CD14-positive monocyte (primary cell): Measurements from ENCODE around the gene DBX2. TPM values are rescaled to one million over a fixed set of nuclear protein-coding genes. Genes with fewer than 3 reads are reported as not detected.

Experiments used
- DNase-seq, 3 donors: peaks; one replicate each; pipeline ENCODE4 v3.0.0-alpha.2; 2011 to 2022
- H2AFZ ChIP-seq: 2 replicates; pipeline ENCODE4 v1.6.0; 2012; ENCODE audit warnings: mild to moderate bottlenecking, low read depth, low read length, inconsistent platforms; ENCODE audit not compliant: insufficient read depth, poor library complexity, severe bottlenecking
- H3K27ac ChIP-seq, 2 donors: 1 replicate in 1 of 2; 2 replicates in 1 of 2; pipeline ENCODE4 v1.5.1; 2012 to 2013; ENCODE audit warnings: low read length in 2 of 2, control low read depth in 1 of 2, inconsistent platforms in 1 of 2, low read depth in 1 of 2, mild to moderate bottlenecking in 1 of 2
- H3K27me3 ChIP-seq, 2 donors: one replicate each; pipeline versions ENCODE4 v1.6.0 to v1.6.1; 2011 to 2013; ENCODE audit warnings: low read length in 2 of 2; ENCODE audit not compliant: control insufficient read depth in 2 of 2, insufficient read depth in 2 of 2
- H3K36me3 ChIP-seq, 2 donors: replicated peaks in 1 of 2; 1 replicate in 1 of 2; 2 replicates in 1 of 2; pipeline versions ENCODE4 v1.5.1 to v1.6.1; 2012 to 2013; ENCODE audit warnings: low read length in 2 of 2, control low read depth in 1 of 2, inconsistent platforms in 1 of 2, mild to moderate bottlenecking in 1 of 2; ENCODE audit not compliant: insufficient read depth in 2 of 2, control insufficient read depth in 1 of 2
- H3K4me1 ChIP-seq, 2 donors: 1 replicate in 1 of 2; 2 replicates in 1 of 2; pipeline versions ENCODE4 v1.5.1 to v1.6.1; 2012 to 2013; ENCODE audit warnings: low read length in 2 of 2, control low read depth in 1 of 2, inconsistent platforms in 1 of 2, mild to moderate bottlenecking in 1 of 2, moderate library complexity in 1 of 2; ENCODE audit not compliant: insufficient read depth in 2 of 2, control insufficient read depth in 1 of 2
- H3K4me2 ChIP-seq: replicated peaks from 2 replicates; pipeline ENCODE3; 2012; ENCODE audit warnings: low read length, moderate library complexity, mild to moderate bottlenecking; ENCODE audit not compliant: poor library complexity, severe bottlenecking; ENCODE audit errors: extremely low read depth
- H3K4me3 ChIP-seq, 3 experiments: fragments of 200-600 bp in 1 of 3; sonication (generic) in 1 of 3; replicated peaks in 1 of 3; 1 replicate in 2 of 3; 2 replicates in 1 of 3; pipeline ENCODE4 v1.5.1; 2011 to 2013; ENCODE audit warnings: low read length in 3 of 3, mild to moderate bottlenecking in 3 of 3, control low read depth in 2 of 3, low read depth in 2 of 3, inconsistent platforms in 1 of 3, moderate library complexity in 1 of 3
- H3K79me2 ChIP-seq: 2 replicates; pipeline ENCODE4 v1.6.0; 2012; ENCODE audit warnings: mild to moderate bottlenecking, control low read depth, inconsistent platforms, low read length, moderate library complexity; ENCODE audit not compliant: insufficient read depth
- H3K9ac ChIP-seq: 2 replicates; pipeline ENCODE4 v1.6.0; 2017; ENCODE audit warnings: low read length, mild to moderate bottlenecking; ENCODE audit not compliant: insufficient read depth, poor library complexity, severe bottlenecking
- H3K9me3 ChIP-seq, 2 donors: replicated peaks in 1 of 2; 1 replicate in 1 of 2; 2 replicates in 1 of 2; pipeline versions ENCODE4 v1.5.1 to v1.6.1; 2012 to 2013; ENCODE audit warnings: low read length in 2 of 2, control low read depth in 1 of 2; ENCODE audit not compliant: control insufficient read depth in 1 of 2, insufficient read depth in 1 of 2
- H4K20me1 ChIP-seq: 2 replicates; pipeline ENCODE4 v1.6.0; 2012; ENCODE audit warnings: mild to moderate bottlenecking, low read length, control low read depth, moderate library complexity; ENCODE audit not compliant: insufficient read depth
- H3K27ac Mint-ChIP-seq, 7 donors: one replicate each; pipeline ENCODE4 v1.8.0; 2020; ENCODE audit warnings: mild to moderate bottlenecking in 7 of 7, mixed read lengths in 7 of 7, moderate library complexity in 6 of 7, inconsistent platforms in 2 of 7
- H3K27me3 Mint-ChIP-seq, 3 donors: one replicate each; pipeline ENCODE4 v1.8.0; 2021 to 2022; ENCODE audit warnings: low read depth in 3 of 3, mild to moderate bottlenecking in 3 of 3, mixed read lengths in 3 of 3, moderate library complexity in 3 of 3, inconsistent platforms in 1 of 3
- H3K36me3 Mint-ChIP-seq, 2 donors: one replicate each; pipeline ENCODE4 v1.8.0; 2020; ENCODE audit warnings: mixed read lengths in 2 of 2, inconsistent platforms in 1 of 2, mild to moderate bottlenecking in 1 of 2
- H3K4me1 Mint-ChIP-seq: one replicate; pipeline ENCODE4 v1.8.0; 2020; ENCODE audit warnings: mild to moderate bottlenecking, mixed read lengths
- H3K4me3 Mint-ChIP-seq, 2 donors: one replicate each; pipeline ENCODE4 v1.8.0; 2020; ENCODE audit warnings: mild to moderate bottlenecking in 2 of 2, mixed read lengths in 2 of 2, moderate library complexity in 1 of 2
- H3K9me3 Mint-ChIP-seq, 7 donors: one replicate each; pipeline ENCODE4 v1.8.0; 2020 to 2022; ENCODE audit warnings: mixed read lengths in 7 of 7, mild to moderate bottlenecking in 6 of 7, moderate library complexity in 6 of 7, inconsistent platforms in 2 of 7
- WGBS: methylation state at CpG from one replicate; pipeline ENCODE4 v1.1.5; 2013; ENCODE audit warnings: missing lambda C conversion rate; ENCODE audit not compliant: insufficient coverage; 5-methylcytosine and 5-hydroxymethylcytosine counted together
- intact Hi-C, 2 donors: fragments of 100-400 bp; cut with micrococcal nuclease; formaldehyde crosslinking; loops; one replicate each; pipeline versions ENCODE4 v1.15.0 to v1.15.1; 2023
- polyA plus RNA-seq, 3 donors: library from polyadenylated mRNA; depleted of rRNA in 1 of 3; unstranded in 2 of 3; stranded (reverse) in 1 of 3; fragments of 300-500 nt in 2 of 3; fragments of >200 nt in 1 of 3; fragmentation: Illumina TruSeq in 2 of 3; gene quantifications; 1 replicate in 2 of 3; 2 replicates in 1 of 3; pipeline ENCODE4 v1.2.3, GENCODE V29; 2012 to 2021
- TF ChIP-seq, protein P1 (sequence below): fragments of 200-600 bp; IDR thresholded peaks from one replicate; pipeline ENCODE4 v1.8.0; 2022; ENCODE audit warnings: antibody characterized with exemption, mild to moderate bottlenecking

DBX2 gene
- polyA plus RNA-seq, 3 donors: not detected

DNA sequence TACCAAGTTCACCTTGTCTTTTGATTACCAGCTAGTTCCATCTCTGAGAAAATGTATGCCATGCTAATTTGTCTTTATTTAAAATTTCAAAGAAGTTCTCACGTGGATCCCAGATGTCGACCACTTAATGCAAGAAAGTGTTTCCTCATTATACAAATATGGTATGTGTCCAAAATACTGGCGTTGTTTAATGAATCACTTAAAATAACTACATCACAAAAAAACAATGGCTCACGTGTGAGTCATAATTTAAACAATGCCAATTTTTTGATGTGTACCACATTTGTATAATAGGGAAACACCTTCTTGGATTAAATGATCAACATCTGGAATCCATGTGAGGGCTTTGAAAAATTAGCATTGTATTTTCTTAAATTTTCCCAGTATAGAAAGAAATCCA is 40.8 kb downstream of the DBX2 start:
- no peak overlapping the region for H3K9ac ChIP-seq
- no peaks in the 10 kb centered on the region for H3K36me3 ChIP-seq
- H3K27ac ChIP-seq: no peak overlapping the region
- Mint-ChIP-seq H3K36me3 (no peaks in the 10 kb centered on the region), H3K4me1 (no peaks in the 10 kb centered on the region), H3K4me3 (no peak overlapping the region), H3K9me3 (peaks cover 0 to 5% (median 2%) of the 10 kb centered on the region in 7 donors), H3K27me3 (no peaks in the 10 kb centered on the region), H3K27ac (no peak overlapping the region)
- no peak for DNase-seq
- WGBS: no CpG with 5 or more reads among the region's 4 CpGs
- intact Hi-C loops: no loop called here
- H3K79me2 ChIP-seq: no peaks in the 10 kb centered on the region
- no peak overlapping the region for H3K4me3 ChIP-seq
- TF ChIP-seq, protein P1, sequence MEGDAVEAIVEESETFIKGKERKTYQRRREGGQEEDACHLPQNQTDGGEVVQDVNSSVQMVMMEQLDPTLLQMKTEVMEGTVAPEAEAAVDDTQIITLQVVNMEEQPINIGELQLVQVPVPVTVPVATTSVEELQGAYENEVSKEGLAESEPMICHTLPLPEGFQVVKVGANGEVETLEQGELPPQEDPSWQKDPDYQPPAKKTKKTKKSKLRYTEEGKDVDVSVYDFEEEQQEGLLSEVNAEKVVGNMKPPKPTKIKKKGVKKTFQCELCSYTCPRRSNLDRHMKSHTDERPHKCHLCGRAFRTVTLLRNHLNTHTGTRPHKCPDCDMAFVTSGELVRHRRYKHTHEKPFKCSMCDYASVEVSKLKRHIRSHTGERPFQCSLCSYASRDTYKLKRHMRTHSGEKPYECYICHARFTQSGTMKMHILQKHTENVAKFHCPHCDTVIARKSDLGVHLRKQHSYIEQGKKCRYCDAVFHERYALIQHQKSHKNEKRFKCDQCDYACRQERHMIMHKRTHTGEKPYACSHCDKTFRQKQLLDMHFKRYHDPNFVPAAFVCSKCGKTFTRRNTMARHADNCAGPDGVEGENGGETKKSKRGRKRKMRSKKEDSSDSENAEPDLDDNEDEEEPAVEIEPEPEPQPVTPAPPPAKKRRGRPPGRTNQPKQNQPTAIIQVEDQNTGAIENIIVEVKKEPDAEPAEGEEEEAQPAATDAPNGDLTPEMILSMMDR: no peak
- no peak overlapping the region for H3K4me2 ChIP-seq
- no peaks in the 10 kb centered on the region for H4K20me1 ChIP-seq
- H3K4me1 ChIP-seq: no peaks in the 10 kb centered on the region
- no peaks in the 10 kb centered on the region for H3K9me3 ChIP-seq
- no peaks in the 10 kb centered on the region for H3K27me3 ChIP-seq
- H2AFZ ChIP-seq: no peak overlapping the region

DNA sequence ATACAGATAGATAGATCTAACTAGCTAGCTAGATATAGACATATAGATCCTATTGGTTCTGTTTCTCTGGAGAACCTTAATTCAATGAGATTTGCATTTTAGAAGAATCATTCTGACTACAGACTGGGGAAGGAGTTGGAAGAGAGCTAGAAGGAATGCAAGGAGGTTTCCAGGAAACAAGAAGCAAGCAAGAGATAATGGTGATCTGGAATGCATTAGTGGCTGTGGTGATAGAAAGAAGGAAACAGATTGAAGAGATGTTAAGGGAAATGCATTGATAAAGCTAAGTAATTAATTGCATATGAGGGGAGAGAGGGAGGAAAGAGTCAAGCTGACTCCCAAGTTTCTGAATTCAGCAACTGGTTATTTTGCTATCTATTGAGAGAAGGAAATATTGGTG is 42.7 kb downstream of the DBX2 start:
- Histone ChIP-seq H3K4me3 (no peak overlapping the region), H3K9ac (no peak overlapping the region), H2AFZ (no peak overlapping the region), H3K27me3 (no peaks in the 10 kb centered on the region), H3K79me2 (no peaks in the 10 kb centered on the region), H3K9me3 (no peaks in the 10 kb centered on the region), H3K4me2 (no peak overlapping the region), H3K36me3 (no peaks in the 10 kb centered on the region), H4K20me1 (no peaks in the 10 kb centered on the region), H3K27ac (no peak overlapping the region), H3K4me1 (no peaks in the 10 kb centered on the region)
- DNase-seq: no peak
- Mint-ChIP-seq H3K27ac (no peak overlapping the region), H3K4me3 (no peak overlapping the region), H3K27me3 (no peaks in the 10 kb centered on the region), H3K9me3 (peaks cover 0 to 5% (median 2%) of the 10 kb centered on the region in 7 donors), H3K4me1 (no peaks in the 10 kb centered on the region), H3K36me3 (no peaks in the 10 kb centered on the region)
- intact Hi-C loops: no loop called here
- TF ChIP-seq, protein P1: no peak
